PFSK-1 (cell line): ENCODE measurements around the gene LY6G6C.

ENCODE experiments used
- FOXP2 ChIP-seq: optimal IDR thresholded peaks from 2 replicates; pipeline ENCODE3; 2011; ENCODE audit warnings: borderline replicate concordance, control low read depth, inconsistent platforms; ENCODE audit not compliant: insufficient read depth; ENCODE audit errors: extremely low read length, extremely low read depth
- POLR2AphosphoS5 ChIP-seq: IDR thresholded peaks from 2 replicates; pipeline ENCODE4 v1.6.1; 2012; ENCODE audit warnings: low read depth, mild to moderate bottlenecking, control low read depth, low read length, moderate library complexity
- REST ChIP-seq, 2 experiments: IDR thresholded peaks; 2 replicates each; pipeline versions ENCODE4 v1.6.1 to v1.8.0; 2011 to 2012; ENCODE audit warnings: low read depth in 2 of 2, low read length in 2 of 2, control low read depth in 1 of 2, inconsistent platforms in 1 of 2, mild to moderate bottlenecking in 1 of 2, moderate library complexity in 1 of 2; ENCODE audit not compliant: insufficient read depth in 1 of 2
- SIN3A ChIP-seq: IDR thresholded peaks from 2 replicates; pipeline ENCODE4 v1.6.1; 2012; ENCODE audit warnings: mild to moderate bottlenecking, low read length, moderate library complexity, borderline replicate concordance; ENCODE audit not compliant: insufficient read depth
- TAF1 ChIP-seq: IDR thresholded peaks from 2 replicates; pipeline ENCODE4 v1.6.1; 2012; ENCODE audit warnings: low read length, control low read depth, borderline replicate concordance; ENCODE audit not compliant: insufficient read depth

Gene LY6G6C

GRCh38 chr6:31767096-31767645, 45.6 kb upstream of the LY6G6C start:
- TF ChIP-seq FOXP2 (no peak), SIN3A (no peak), TAF1 (no peak), POLR2AphosphoS5 (no peak), REST (IDR thresholded peaks at IDR 0.05; ENCODE audit: insufficient read depth in 1 of 2, low read depth in 2 of 2, low read length in 2 of 2) (no peak)

DNA sequence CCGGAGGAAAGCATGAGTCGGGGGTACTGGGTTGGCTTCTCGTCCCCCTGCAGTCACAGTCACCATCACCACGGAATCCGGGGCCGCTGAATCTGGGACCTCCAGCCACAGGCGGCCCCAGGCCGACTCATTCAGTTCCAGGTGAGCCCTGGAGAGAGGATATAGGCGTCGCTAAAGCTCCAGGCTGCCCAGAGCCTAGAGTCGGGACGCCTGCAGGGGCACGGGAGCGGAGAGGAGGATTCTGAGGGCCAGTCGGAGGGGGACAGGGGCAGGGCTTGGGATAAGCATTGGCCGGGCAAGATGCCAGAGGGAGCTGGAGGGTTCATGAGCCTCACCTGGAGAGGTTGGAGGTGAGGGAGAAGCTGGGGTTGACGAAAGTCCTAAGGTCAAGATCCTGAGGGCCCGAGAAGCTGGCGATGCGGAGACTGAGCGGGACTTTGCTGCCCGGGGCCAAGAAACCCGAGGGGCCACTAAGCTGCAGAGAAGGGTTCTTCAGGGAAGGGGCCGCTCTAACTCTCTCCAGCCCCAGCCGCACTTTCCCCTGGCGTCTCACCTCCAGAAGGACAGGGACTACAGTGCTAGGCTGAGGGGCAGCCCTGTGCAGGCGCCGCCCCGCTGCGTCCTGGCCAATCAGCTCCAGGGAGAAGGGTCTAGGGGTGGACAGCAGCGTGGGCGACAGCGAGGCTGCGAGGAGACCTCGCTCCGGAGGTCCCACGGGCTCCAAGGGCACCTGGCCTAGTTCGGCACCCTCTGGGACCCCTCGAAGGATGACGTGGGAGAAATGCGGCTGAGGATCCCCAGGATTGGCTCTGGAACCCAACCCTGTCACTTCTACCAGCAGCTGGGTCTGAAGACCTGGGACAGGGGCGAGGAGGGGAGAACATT, 44.6 kb upstream of the LY6G6C start:
- no peak for TF ChIP-seq TAF1

- TF ChIP-seq FOXP2, result no peak
- no peak for TF ChIP-seq REST (IDR thresholded peaks at IDR 0.05; ENCODE audit: insufficient read depth in 1 of 2, low read depth in 2 of 2, low read length in 2 of 2)
- no peak for TF ChIP-seq POLR2AphosphoS5
These were observed 44.0 kb upstream of the LY6G6C start for GRCh38 chr6:31765559-31765909.

DNA sequence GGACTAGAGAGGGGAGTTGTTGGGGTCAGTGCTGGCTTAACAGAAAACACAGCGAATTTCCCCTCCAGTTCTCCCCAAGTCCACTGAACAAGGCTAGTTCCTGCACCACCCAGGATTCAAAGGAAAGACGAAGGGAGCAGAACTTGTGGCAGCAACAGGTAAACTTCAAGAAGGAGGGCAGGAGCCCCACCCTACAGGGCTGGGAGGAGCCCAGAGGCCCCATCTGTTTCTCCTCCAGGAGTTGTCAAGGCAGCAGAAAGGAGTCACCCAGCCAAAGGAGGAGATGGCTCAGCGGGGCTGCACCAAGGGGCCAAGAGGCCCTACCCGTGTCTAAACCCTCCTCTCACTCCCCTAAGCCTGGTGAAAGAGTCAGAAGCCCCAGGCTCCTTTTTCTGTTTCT, 42.7 kb upstream of the LY6G6C start:
- no peak for TF ChIP-seq REST (IDR thresholded peaks at IDR 0.05; ENCODE audit: insufficient read depth in 1 of 2, low read depth in 2 of 2, low read length in 2 of 2)
- no peak for TF ChIP-seq SIN3A
- TF ChIP-seq POLR2AphosphoS5, result no peak
- TF ChIP-seq TAF1, result no peak

DNA sequence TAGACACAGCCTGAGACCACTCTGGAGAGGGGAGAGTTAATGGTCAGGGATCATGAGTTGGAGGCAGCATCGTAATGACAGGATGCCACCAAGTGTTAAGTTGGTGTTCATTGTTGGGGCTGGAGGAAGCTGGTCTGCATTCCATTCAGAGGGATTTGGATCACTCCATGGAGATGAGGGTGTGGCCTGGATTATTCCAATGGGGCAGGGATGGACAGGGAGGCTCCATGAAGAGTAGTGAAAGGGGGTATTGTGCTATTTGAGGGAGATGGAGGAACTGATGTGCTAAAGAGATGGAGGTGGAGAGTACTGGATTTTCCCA, 42.0 kb upstream of the LY6G6C start:
- TF ChIP-seq REST (IDR thresholded peaks at IDR 0.05; ENCODE audit: insufficient read depth in 1 of 2, low read depth in 2 of 2, low read length in 2 of 2) (no peak), POLR2AphosphoS5 (no peak), SIN3A (no peak), TAF1 (no peak), FOXP2 (no peak)
